Nasal cavity respiratory epithelium epithelial cell of viscerocranial mucosa (primary cell): Measurements from ENCODE around the gene HOOK2. TPM values are rescaled to one million over a fixed set of nuclear protein-coding genes. Genes with fewer than 3 reads are reported as not detected.

Experiments used
- total RNA-seq: library from RNA; depleted of rRNA; stranded (reverse); fragments of >200 nt; gene quantifications from 2 replicates; pipeline ENCODE4 v1.2.3, GENCODE V29; 2014

Gene HOOK2
- total RNA-seq: 43.1 and 73.5 TPM in 2 replicates

GRCh38 chr19:12774588-12775555 is at the start of gene HOOK2:
Gene HOOK2 (minus strand): TSS chr19:12775552. CDS start chr19:12775449, 103 bp downstream.

GRCh38 chr19:12806242-12807081 is 31.1 kb upstream of the HOOK2 start, which contains the start of gene RNASEH2A:
Gene RNASEH2A (plus strand): TSS chr19:12806584. CDS start chr19:12806674, 90 bp downstream.

GRCh38 chr19:12801466-12802266 is 26.3 kb upstream of the HOOK2 start, which contains the start of the genes PRDX2 and THSD8:
Gene PRDX2 (minus strand): TSS chr19:12801800. CDS start chr19:12801261, 539 bp downstream.
Gene THSD8 (plus strand): TSS chr19:12802069. CDS start chr19:12802072, 3 bp downstream.

GRCh38 chr19:12791345-12792050 is 16.1 kb upstream of the HOOK2 start, which contains the start of gene JUNB:
Gene JUNB (plus strand): TSS chr19:12791486. CDS start chr19:12791772, 286 bp downstream.

GRCh38 chr19:12751635-12752034 is 23.7 kb downstream of the HOOK2 start, which contains the start of gene BEST2:
Gene BEST2 (plus strand): TSS chr19:12751791. CDS start chr19:12752593, 802 bp downstream.

GRCh38 chr19:12736995-12737834 is 38.1 kb downstream of the HOOK2 start, which contains the start of gene GET3:
Gene GET3 (plus strand): TSS chr19:12737497. CDS start chr19:12737506, 9 bp downstream.

GRCh38 chr19:12723641-12724426 is 51.5 kb downstream of the HOOK2 start, which contains the start of gene TNPO2:
Gene TNPO2 (minus strand): TSS chr19:12723932. CDS start chr19:12720977, 2,955 bp downstream.

Other genes starting within 250 kb of the HOOK2 start
- gene ZNF564, start 224.1 kb downstream of the HOOK2 start, total RNA-seq: 7.2 and 11.2 TPM in 2 replicates
- gene ZNF490, start 164.7 kb downstream of the HOOK2 start, total RNA-seq: 7.2 and 13.3 TPM in 2 replicates
- 12.3 and 20.9 TPM in 2 replicates for gene ZNF791, start 164.6 kb downstream of the HOOK2 start, total RNA-seq
- 32.5 and 54.8 TPM in 2 replicates for gene MAN2B1, start 108.8 kb downstream of the HOOK2 start, total RNA-seq
- gene WDR83, start 108.7 kb downstream of the HOOK2 start, total RNA-seq: 8.7 and 11.6 TPM in 2 replicates
- 51.0 and 52.3 TPM in 2 replicates for gene DHPS, start 93.7 kb downstream of the HOOK2 start, total RNA-seq
- gene GNG14, start 87.6 kb downstream of the HOOK2 start, total RNA-seq: not detected in 2 replicates
- gene FBXW9, start 78.9 kb downstream of the HOOK2 start, total RNA-seq: 5.5 and 6.9 TPM in 2 replicates
- 30.1 and 69.1 TPM in 2 replicates for gene TNPO2, start 51.6 kb downstream of the HOOK2 start, total RNA-seq
- gene TRIR, start 40.9 kb downstream of the HOOK2 start, total RNA-seq: 101 and 152 TPM in 2 replicates
- gene GET3, start 38.1 kb downstream of the HOOK2 start, total RNA-seq: 59.7 and 79.6 TPM in 2 replicates
- gene BEST2, start 23.8 kb downstream of the HOOK2 start, total RNA-seq: not detected in 2 replicates
- gene JUNB, start 15.9 kb upstream of the HOOK2 start, total RNA-seq: 266 and 285 TPM in 2 replicates
- 109 and 161 TPM in 2 replicates for gene PRDX2, start 26.2 kb upstream of the HOOK2 start, total RNA-seq
- gene THSD8, start 26.5 kb upstream of the HOOK2 start, total RNA-seq: 0.28 TPM in 1 of 2 replicates, not detected in the other
- gene RNASEH2A, start 31.0 kb upstream of the HOOK2 start, total RNA-seq: 7.2 and 13.3 TPM in 2 replicates
- not detected in 2 replicates for gene RTBDN, start 59.0 kb upstream of the HOOK2 start, total RNA-seq
- under 0.01 and 0.28 TPM in 2 replicates for gene MAST1, start 63.0 kb upstream of the HOOK2 start, total RNA-seq
- 29.5 and 40.3 TPM in 2 replicates for gene DNASE2, start 105.9 kb upstream of the HOOK2 start, total RNA-seq
- gene KLF1, start 111.6 kb upstream of the HOOK2 start, total RNA-seq: under 0.01 TPM in 1 of 2 replicates, not detected in the other
- gene GCDH, start 115.6 kb upstream of the HOOK2 start, total RNA-seq: 18.0 and 24.6 TPM in 2 replicates
- gene SYCE2, start 143.7 kb upstream of the HOOK2 start, total RNA-seq: not detected in 2 replicates
- gene FARSA, start 158.2 kb upstream of the HOOK2 start, total RNA-seq: 82.7 and 88.3 TPM in 2 replicates
- gene CALR, start 163.1 kb upstream of the HOOK2 start, total RNA-seq: 637 and 1,452 TPM in 2 replicates
- gene RAD23A, start 170.3 kb upstream of the HOOK2 start, total RNA-seq: 106 and 132 TPM in 2 replicates
- gene GADD45GIP1, start 181.7 kb upstream of the HOOK2 start, total RNA-seq: 15.8 and 24.6 TPM in 2 replicates
- 0.07 TPM in 1 of 2 replicates, not detected in the other for gene DAND5, start 194.0 kb upstream of the HOOK2 start, total RNA-seq
- 4.1 and 31.2 TPM in 2 replicates for gene NFIX, start 219.9 kb upstream of the HOOK2 start, total RNA-seq